Measurements from ENCODE around the gene AP1S1. TPM values are rescaled to one million over a fixed set of nuclear protein-coding genes. Genes with fewer than 3 reads are reported as not detected.
A peak's percentile ranks its signal among the peaks of the same experiment; 100 is the strongest.
"Not testable (repeated sequence)": the region's sequence is repeated elsewhere in the genome, so short reads cannot be mapped to it uniquely, and the experiment has no call there.

The AP1S1 gene
- total RNA-seq, 1 donor from 2014 or later, result 63.4 TPM

DNA sequence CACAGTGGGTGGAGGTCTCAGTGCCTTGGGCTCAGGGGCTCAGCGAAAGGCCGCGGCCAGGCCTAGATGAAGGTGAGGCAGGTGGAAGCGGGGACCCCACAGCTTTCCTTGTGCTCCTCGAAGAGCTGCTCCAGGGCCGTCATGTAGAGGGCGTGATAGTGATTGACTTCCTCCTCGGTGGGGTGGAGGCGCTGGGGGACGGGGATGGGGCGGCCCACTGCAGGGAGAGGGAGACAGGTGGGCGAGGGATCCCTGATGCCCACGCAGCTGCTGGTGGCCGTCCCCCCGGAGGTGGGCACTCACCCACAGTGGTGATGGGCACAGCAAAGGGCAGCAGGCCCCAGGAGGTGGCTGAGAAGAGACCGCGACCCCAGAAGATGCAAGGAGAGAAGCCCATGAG, 41.6 kb downstream of the AP1S1 start:
- no peak for DNase-seq (ENCODE audit: low spot score in 2 of 2, unreplicated experiment in 2 of 2)
- Mint-ChIP-seq H3K9me3 (no peaks in the 10 kb centered on the region), H3K27me3 (ENCODE audit: low read depth) (peaks cover 23% of the 10 kb centered on the region), H3K27ac (no peak overlapping the region), H3K4me3 (no peak overlapping the region), H3K36me3 (no peaks in the 10 kb centered on the region), H3K4me1 (peaks cover under 1% of the 10 kb centered on the region)
- TF ChIP-seq, protein P1, sequence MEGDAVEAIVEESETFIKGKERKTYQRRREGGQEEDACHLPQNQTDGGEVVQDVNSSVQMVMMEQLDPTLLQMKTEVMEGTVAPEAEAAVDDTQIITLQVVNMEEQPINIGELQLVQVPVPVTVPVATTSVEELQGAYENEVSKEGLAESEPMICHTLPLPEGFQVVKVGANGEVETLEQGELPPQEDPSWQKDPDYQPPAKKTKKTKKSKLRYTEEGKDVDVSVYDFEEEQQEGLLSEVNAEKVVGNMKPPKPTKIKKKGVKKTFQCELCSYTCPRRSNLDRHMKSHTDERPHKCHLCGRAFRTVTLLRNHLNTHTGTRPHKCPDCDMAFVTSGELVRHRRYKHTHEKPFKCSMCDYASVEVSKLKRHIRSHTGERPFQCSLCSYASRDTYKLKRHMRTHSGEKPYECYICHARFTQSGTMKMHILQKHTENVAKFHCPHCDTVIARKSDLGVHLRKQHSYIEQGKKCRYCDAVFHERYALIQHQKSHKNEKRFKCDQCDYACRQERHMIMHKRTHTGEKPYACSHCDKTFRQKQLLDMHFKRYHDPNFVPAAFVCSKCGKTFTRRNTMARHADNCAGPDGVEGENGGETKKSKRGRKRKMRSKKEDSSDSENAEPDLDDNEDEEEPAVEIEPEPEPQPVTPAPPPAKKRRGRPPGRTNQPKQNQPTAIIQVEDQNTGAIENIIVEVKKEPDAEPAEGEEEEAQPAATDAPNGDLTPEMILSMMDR (IDR thresholded peaks at IDR 0.05; ENCODE audit: unreplicated experiment), result no peak

DNA sequence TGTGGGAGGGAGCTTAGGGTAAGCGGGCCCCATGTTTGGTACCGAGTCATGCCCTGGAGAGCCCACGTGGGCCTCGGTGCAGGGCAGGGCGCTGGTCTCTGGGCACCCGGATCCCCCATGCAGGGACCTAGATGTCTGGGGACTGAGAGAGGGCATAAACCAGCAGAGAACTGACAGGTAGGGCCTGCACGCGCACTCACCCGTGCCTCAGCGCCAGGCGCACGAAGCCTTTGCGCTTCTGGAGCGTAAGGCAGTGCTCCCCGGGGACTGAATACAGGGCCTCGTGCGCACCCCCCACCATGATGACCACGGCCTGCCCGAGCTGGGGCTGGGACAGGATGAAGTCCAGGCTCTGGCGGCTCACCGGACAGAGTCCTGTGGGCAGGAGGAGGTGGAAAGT, 43.7 kb downstream of the AP1S1 start:
- Mint-ChIP-seq H3K4me3 (no peak overlapping the region), H3K4me1 (peaks cover 2% of the 10 kb centered on the region), H3K36me3 (no peaks in the 10 kb centered on the region), H3K27ac (no peak overlapping the region), H3K9me3 (no peaks in the 10 kb centered on the region), H3K27me3 (ENCODE audit: low read depth) (peaks cover 39% of the 10 kb centered on the region)
- TF ChIP-seq, protein P1 (IDR thresholded peaks at IDR 0.05; ENCODE audit: unreplicated experiment), result no peak
- DNase-seq (ENCODE audit: low spot score in 2 of 2, unreplicated experiment in 2 of 2), result no peak

DNA sequence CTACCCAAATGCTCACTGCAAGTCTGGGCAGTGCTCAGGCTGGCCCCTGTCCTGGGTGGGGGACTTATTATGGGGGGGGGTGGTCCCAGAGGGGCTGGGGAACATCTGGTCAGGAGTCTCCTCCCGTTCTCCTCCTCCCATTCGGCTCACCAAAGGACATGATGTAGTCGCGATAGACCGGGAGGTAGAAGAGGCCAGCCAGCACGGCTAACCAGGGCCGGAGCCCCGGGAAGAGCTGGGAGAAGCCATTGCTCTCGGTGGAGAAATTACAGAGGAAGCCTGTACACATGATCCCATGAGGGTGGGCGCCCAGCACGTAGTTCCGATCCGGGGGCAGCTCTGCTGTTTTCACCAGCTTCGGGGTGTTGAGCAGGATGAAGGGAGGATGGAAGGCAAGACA, 44.2 kb downstream of the AP1S1 start:
- Mint-ChIP-seq H3K4me3 (no peak overlapping the region), H3K9me3 (no peaks in the 10 kb centered on the region), H3K27ac (no peak overlapping the region), H3K4me1 (peaks cover 2% of the 10 kb centered on the region), H3K27me3 (ENCODE audit: low read depth) (peaks cover 44% of the 10 kb centered on the region), H3K36me3 (no peaks in the 10 kb centered on the region)
- TF ChIP-seq, protein P1 (IDR thresholded peaks at IDR 0.05; ENCODE audit: unreplicated experiment), result no peak
- no peak for DNase-seq (ENCODE audit: low spot score in 2 of 2, unreplicated experiment in 2 of 2)

DNA sequence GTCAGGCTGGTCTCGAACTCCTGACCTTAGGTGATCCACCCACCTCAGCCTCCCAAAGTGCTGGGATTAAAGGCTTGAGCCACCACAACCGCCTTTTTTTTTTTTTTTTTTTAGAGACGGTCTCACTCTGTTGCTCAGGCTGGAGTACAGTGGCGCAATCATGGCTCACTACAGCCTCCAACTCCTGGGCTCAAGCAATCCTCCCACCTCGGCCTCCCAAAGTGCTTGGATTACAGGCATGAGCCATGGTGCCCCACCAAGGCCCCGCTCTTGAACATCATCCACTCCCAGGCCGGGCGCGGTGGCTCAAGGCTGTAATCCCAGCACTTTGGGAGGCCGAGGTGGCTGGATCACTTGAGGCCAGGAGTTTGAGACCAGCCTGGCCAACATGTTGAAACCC, 45.2 kb downstream of the AP1S1 start:
- DNase-seq (ENCODE audit: low spot score in 2 of 2, unreplicated experiment in 2 of 2); H3K36me3 Mint-ChIP-seq; H3K27ac Mint-ChIP-seq; H3K4me1 Mint-ChIP-seq; H3K9me3 Mint-ChIP-seq; H3K4me3 Mint-ChIP-seq: not testable (repeated sequence)
- H3K27me3 Mint-ChIP-seq (ENCODE audit: low read depth), result peaks cover 54% of the 10 kb centered on the region

DNA sequence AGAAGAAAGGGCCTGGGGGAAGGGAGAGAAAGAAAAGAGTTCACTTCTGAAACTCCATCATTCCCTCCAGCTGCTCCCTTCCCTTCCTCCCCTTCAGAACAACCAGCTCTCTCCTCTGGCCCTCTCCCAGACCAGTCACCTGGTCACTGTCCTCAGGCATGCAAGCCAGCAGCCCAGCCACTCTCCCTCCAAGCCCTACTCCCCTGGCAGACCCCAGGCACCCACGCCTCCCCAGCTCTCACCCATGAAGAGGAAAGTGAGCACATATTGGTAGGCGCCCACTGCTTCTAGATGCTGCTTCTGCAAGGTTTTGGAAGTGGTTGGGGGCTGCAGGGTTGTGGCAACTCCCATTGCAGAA, 46.2 kb downstream of the AP1S1 start:
- DNase-seq (ENCODE audit: low spot score in 2 of 2, unreplicated experiment in 2 of 2), result no peak
- Mint-ChIP-seq H3K36me3 (no peaks in the 10 kb centered on the region), H3K4me3 (no peak overlapping the region), H3K9me3 (no peaks in the 10 kb centered on the region), H3K4me1 (peaks cover 2% of the 10 kb centered on the region), H3K27ac (no peak overlapping the region), H3K27me3 (ENCODE audit: low read depth) (peaks cover 56% of the 10 kb centered on the region)
- TF ChIP-seq, protein P1 (IDR thresholded peaks at IDR 0.05; ENCODE audit: unreplicated experiment), result no peak

DNA sequence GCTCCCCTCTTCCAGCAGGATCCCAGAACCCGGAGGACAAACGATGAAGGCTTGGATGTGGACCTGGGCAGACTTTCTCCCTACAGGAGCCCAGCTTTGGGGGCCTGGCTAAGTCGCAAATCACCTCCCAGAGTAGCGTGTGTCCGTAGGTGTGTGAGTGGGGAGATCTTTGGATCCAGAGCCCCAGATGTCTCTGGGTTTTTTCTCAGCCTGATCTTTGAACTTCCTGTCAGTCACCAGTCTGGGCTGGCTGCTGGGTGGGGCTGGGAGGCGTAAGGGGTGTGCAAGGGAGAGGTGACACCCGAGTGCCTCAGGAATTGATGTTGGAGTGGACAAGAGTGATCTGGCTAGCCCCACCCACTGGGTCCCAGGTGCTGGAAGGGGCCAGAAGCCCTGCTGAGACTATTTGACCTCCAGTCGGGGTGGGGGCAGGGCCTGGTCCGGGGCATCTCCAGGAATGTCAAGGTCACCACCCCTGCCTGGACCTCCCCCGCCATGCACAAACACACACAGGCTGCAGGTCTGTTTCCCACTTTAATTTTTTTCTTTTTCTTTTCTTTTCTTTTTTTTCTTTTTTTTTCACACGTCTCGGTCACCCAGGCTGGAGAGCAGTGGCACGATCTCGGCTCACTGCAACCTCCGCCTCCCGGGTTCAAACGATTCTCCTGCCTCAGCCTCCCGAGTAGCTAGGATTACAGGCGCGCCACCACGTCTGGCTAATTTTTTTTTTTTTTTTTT, 46.8 kb downstream of the AP1S1 start, which contains the start of gene MOGAT3:
MOGAT3 (minus strand) TSS at position 175 of the 738 bp plus-strand sequence. CDS start 182 bp downstream, outside the sequence.
- Mint-ChIP-seq H3K36me3 (peaks cover 5% of the 10 kb centered on the region), H3K4me1 (peaks cover 2% of the 10 kb centered on the region), H3K27me3 (ENCODE audit: low read depth) (peaks cover 56% of the 10 kb centered on the region), H3K27ac (no peak within 1 kb of the TSS), H3K4me3 (peak within 1 kb of the TSS; percentile 34), H3K9me3 (no peaks in the 10 kb centered on the region)
- no peak for DNase-seq (ENCODE audit: low spot score in 2 of 2, unreplicated experiment in 2 of 2)
- TF ChIP-seq, protein P1 (IDR thresholded peaks at IDR 0.05; ENCODE audit: unreplicated experiment), result no peak

Measured in mesothelial cell of epicardium (in vitro differentiated cells).